Suprapubic skin (tissue), 4 donors: ENCODE measurements around the gene TSPAN18. TPM values are rescaled to one million over a fixed set of nuclear protein-coding genes. Genes with fewer than 3 reads are reported as not detected.
A peak's percentile ranks its signal among the peaks of the same experiment; 100 is the strongest.

Experiments
- DNase-seq, 2 donors: peaks; one replicate each; pipeline ENCODE4 v3.0.0-alpha.2; 2019; ENCODE audit warnings: low spot score in 2 of 2
- H3K27ac ChIP-seq: fragments of 200-600 bp; sonication (generic); one replicate; pipeline ENCODE4 v1.5.1; 2019
- H3K27me3 ChIP-seq: fragments of 200-600 bp; sonication (generic); one replicate; pipeline ENCODE4 v1.5.1; 2019
- H3K36me3 ChIP-seq: fragments of 200-600 bp; sonication (generic); one replicate; pipeline ENCODE4 v1.5.1; 2019
- H3K4me1 ChIP-seq: fragments of 200-600 bp; sonication (generic); one replicate; pipeline ENCODE4 v1.5.1; 2019
- H3K4me3 ChIP-seq: fragments of 200-600 bp; sonication (generic); one replicate; pipeline ENCODE4 v1.5.1; 2019; ENCODE audit warnings: mild to moderate bottlenecking
- H3K9me3 ChIP-seq: fragments of 200-600 bp; sonication (generic); one replicate; pipeline ENCODE4 v1.5.1; 2019
- CTCF ChIP-seq, 2 donors: fragments of 200-600 bp in 1 of 2; fragments of 450-650 bp in 1 of 2; sonication (generic) in 1 of 2; IDR thresholded peaks; one replicate each; pipeline ENCODE4 v1.5.1; 2016 to 2019; ENCODE audit warnings: antibody characterized with exemption in 2 of 2, mild to moderate bottlenecking in 1 of 2, moderate library complexity in 1 of 2
- EP300 ChIP-seq: sonication (generic); formaldehyde crosslinking; IDR thresholded peaks from one replicate; pipeline ENCODE4 v1.6.1; 2017; ENCODE audit warnings: antibody characterized with exemption
- POLR2A ChIP-seq, 2 donors: fragments of 450-650 bp; IDR thresholded peaks; one replicate each; pipeline ENCODE4 v1.6.1; 2017; ENCODE audit warnings: antibody characterized with exemption in 2 of 2, mild to moderate bottlenecking in 2 of 2, moderate library complexity in 2 of 2
- POLR2AphosphoS5 ChIP-seq, 3 donors: sonication (generic); formaldehyde crosslinking; IDR thresholded peaks; one replicate each; pipeline ENCODE4 v1.6.1; 2017; ENCODE audit warnings: antibody characterized with exemption in 3 of 3
- WGBS: methylation state at CpG from one replicate; pipeline ENCODE4 v1.1.5; 2018; 5-methylcytosine and 5-hydroxymethylcytosine counted together
- total RNA-seq, 4 donors: library from RNA; depleted of rRNA; stranded (reverse); fragments of >200 nt; gene quantifications; one replicate each; pipeline ENCODE4 v1.1.0, GENCODE V29; 2016

TSPAN18 gene
- total RNA-seq, 4 donors from 2014 or later = 1.3 to 5.1 (median 3.9) TPM

- Histone ChIP-seq H3K4me1 (peaks cover 27% of the 10 kb centered on the region), H3K27me3 (no peaks in the 10 kb centered on the region), H3K4me3 (no peak overlapping the region), H3K27ac (no peak overlapping the region), H3K9me3 (no peaks in the 10 kb centered on the region), H3K36me3 (no peaks in the 10 kb centered on the region)
- 70% methylated on average over 11 of the region's 12 CpGs for WGBS
- TF ChIP-seq EP300 (no peak), POLR2AphosphoS5 (IDR thresholded peaks at IDR 0.05) (no peak), CTCF (IDR thresholded peaks at IDR 0.05) (no peak), POLR2A (IDR thresholded peaks at IDR 0.05) (no peak)
- DNase-seq = no peak
Observed at GRCh38 chr11:44743326-44743725, 16.6 kb downstream of the TSPAN18 start.

GRCh38 chr11:44743959-44744557 is 17.3 kb downstream of the TSPAN18 start:
- no peak for TF ChIP-seq POLR2A (IDR thresholded peaks at IDR 0.05)
- no peak for TF ChIP-seq EP300
- no peak for TF ChIP-seq CTCF (IDR thresholded peaks at IDR 0.05)
- no peak for TF ChIP-seq POLR2AphosphoS5 (IDR thresholded peaks at IDR 0.05)
- Histone ChIP-seq H3K9me3 (no peaks in the 10 kb centered on the region), H3K4me3 (no peak overlapping the region), H3K27ac (no peak overlapping the region), H3K36me3 (no peaks in the 10 kb centered on the region), H3K4me1 (peaks cover 28% of the 10 kb centered on the region), H3K27me3 (no peaks in the 10 kb centered on the region)
- DNase-seq = no peak
- 85% methylated on average over 5 of the region's 5 CpGs for WGBS

- H3K9me3 ChIP-seq = no peaks in the 10 kb centered on the region
- peak in 1 of 2 donors; percentile 77 for DNase-seq
- H3K36me3 ChIP-seq = no peaks in the 10 kb centered on the region
- no peak overlapping the region for H3K4me3 ChIP-seq
- no peak for TF ChIP-seq POLR2AphosphoS5 (IDR thresholded peaks at IDR 0.05)
- no peak for TF ChIP-seq EP300
- no peak for TF ChIP-seq POLR2A (IDR thresholded peaks at IDR 0.05)
- TF ChIP-seq CTCF (IDR thresholded peaks at IDR 0.05) = no peak
- H3K4me1 ChIP-seq = peaks cover 44% of the 10 kb centered on the region
- no peaks in the 10 kb centered on the region for H3K27me3 ChIP-seq
- 47% methylated on average over 7 of the region's 7 CpGs for WGBS
- H3K27ac ChIP-seq = peak overlapping the region; percentile 58
Observed at GRCh38 chr11:44746894-44747293, 20.1 kb downstream of the TSPAN18 start.

GRCh38 chr11:44747316-44747715 is 20.6 kb downstream of the TSPAN18 start:
- H3K4me1 ChIP-seq = peaks cover 44% of the 10 kb centered on the region
- H3K4me3 ChIP-seq = no peak overlapping the region
- TF ChIP-seq CTCF (IDR thresholded peaks at IDR 0.05) (no peak), EP300 (peak; percentile 64), POLR2A (IDR thresholded peaks at IDR 0.05) (no peak), POLR2AphosphoS5 (IDR thresholded peaks at IDR 0.05) (no peak)
- H3K27ac ChIP-seq = peak overlapping the region; percentile 58
- H3K27me3 ChIP-seq = no peaks in the 10 kb centered on the region
- H3K36me3 ChIP-seq = no peaks in the 10 kb centered on the region
- WGBS = 61% methylated on average over 7 of the region's 7 CpGs
- no peaks in the 10 kb centered on the region for H3K9me3 ChIP-seq
- peak in 1 of 2 donors; percentile 21 for DNase-seq

- no peak for TF ChIP-seq CTCF (IDR thresholded peaks at IDR 0.05)
- TF ChIP-seq POLR2AphosphoS5 (IDR thresholded peaks at IDR 0.05) = no peak
- no peak for TF ChIP-seq EP300
- no peak for TF ChIP-seq POLR2A (IDR thresholded peaks at IDR 0.05)
- Histone ChIP-seq H3K27ac (no peak overlapping the region), H3K9me3 (no peaks in the 10 kb centered on the region), H3K4me1 (peaks cover 45% of the 10 kb centered on the region), H3K36me3 (no peaks in the 10 kb centered on the region), H3K4me3 (no peak overlapping the region), H3K27me3 (no peaks in the 10 kb centered on the region)
- peak in 1 of 2 donors; percentile 37 for DNase-seq
- 80% methylated on average over 5 of the region's 5 CpGs for WGBS
Observed at GRCh38 chr11:44747836-44748235, 21.1 kb downstream of the TSPAN18 start.
